Muscle of leg (tissue), 11 donors: ENCODE results near the gene NLRC4. TPM values are rescaled to one million over a fixed set of nuclear protein-coding genes. Genes with fewer than 3 reads are reported as not detected.
A peak's percentile ranks its signal among the peaks of the same experiment; 100 is the strongest.
"Not testable (repeated sequence)": the region's sequence is repeated elsewhere in the genome, so short reads cannot be mapped to it uniquely, and the experiment has no call there.

ENCODE experiments used
- DNase-seq: peaks from one replicate; pipeline ENCODE4 v3.0.0; 2013
- H3K27ac ChIP-seq: one replicate; pipeline ENCODE4 v1.5.1; 2013; ENCODE audit warnings: mild to moderate bottlenecking, low read length, control low read depth
- H3K27me3 ChIP-seq: one replicate; pipeline ENCODE4 v1.6.1; 2013; ENCODE audit warnings: low read length; ENCODE audit not compliant: control insufficient read depth, insufficient read depth
- H3K36me3 ChIP-seq: one replicate; pipeline ENCODE4 v1.6.1; 2013; ENCODE audit warnings: low read length; ENCODE audit not compliant: control insufficient read depth, insufficient read depth
- H3K4me1 ChIP-seq: one replicate; pipeline ENCODE4 v1.6.1; 2013; ENCODE audit warnings: low read length; ENCODE audit not compliant: control insufficient read depth, insufficient read depth
- H3K4me3 ChIP-seq: one replicate; pipeline ENCODE4 v1.5.1; 2013; ENCODE audit warnings: low read length, control low read depth
- H3K9me3 ChIP-seq: replicated peaks from 2 replicates; pipeline ENCODE4 v1.6.1; 2013; ENCODE audit warnings: low read depth, low read length; ENCODE audit not compliant: control insufficient read depth
- WGBS: methylation state at CpG from one replicate; pipeline ENCODE4 v1.1.5; 2013; ENCODE audit warnings: missing lambda C conversion rate; ENCODE audit not compliant: insufficient coverage; 5-methylcytosine and 5-hydroxymethylcytosine counted together
- polyA plus RNA-seq, 8 donors: library from polyadenylated mRNA; unstranded; fragments of 120-200 nt; gene quantifications; one replicate each; pipeline versions ENCODE4 v1.2.1 to v1.2.3, GENCODE V29; 2013; ENCODE audit warnings: inconsistent platforms in 1 of 8, low replicate concordance in 1 of 8; ENCODE audit not compliant: insufficient read length in 8 of 8, insufficient read depth in 1 of 8
- total RNA-seq: library from RNA; stranded (reverse); fragments of 120-200 nt; gene quantifications from one replicate; pipeline ENCODE4 v1.2.4, GENCODE V29; 2013

Gene NLRC4
- total and polyA plus RNA-seq, 9 donors, result 0.40 to 1.1 (median 0.98) TPM

DNA sequence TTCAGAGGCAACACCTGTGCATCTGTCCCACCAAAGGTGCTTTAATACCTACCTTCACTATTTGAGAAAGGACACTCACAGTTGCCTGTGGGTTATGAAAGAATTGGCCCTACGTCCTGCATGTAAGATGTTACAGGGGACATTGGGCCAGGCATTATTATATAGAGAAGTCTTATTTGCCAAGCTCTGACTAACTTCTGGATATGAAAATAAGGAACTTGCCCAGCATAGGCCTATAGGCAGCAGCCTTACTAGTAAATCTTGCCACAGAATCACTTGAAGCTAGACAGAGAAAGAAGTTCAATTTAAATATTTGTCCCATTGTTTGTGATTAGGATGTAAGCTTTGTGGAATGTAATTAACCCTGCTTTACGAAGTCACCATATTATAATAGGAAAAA, 41.7 kb downstream of the NLRC4 start:
- Histone ChIP-seq H3K27ac (no peak overlapping the region), H3K27me3 (no peaks in the 10 kb centered on the region), H3K9me3 (no peaks in the 10 kb centered on the region), H3K4me3 (no peak overlapping the region), H3K36me3 (peaks cover 20% of the 10 kb centered on the region), H3K4me1 (no peaks in the 10 kb centered on the region)
- no CpG with 5 or more reads among the region's 2 CpGs for WGBS
- DNase-seq, result no peak

DNA sequence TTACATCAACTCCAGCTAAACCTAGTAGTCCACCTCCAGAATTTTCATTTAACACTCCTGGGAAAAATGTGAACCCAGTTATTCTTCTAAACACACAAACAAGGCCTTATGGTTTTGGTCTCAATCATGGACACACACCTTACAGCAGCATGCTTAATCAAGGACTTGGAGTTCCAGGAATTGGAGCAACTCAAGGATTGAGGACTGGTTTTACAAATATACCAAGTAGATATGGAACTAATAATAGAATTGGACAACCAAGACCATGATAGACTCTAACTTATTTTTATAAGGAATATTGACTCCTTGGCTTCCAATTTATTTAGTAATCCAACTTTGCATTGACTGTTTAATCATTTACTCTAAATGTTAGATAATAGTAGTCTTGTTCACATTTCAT, 44.2 kb downstream of the NLRC4 start:
- Histone ChIP-seq H3K4me3 (no peak overlapping the region), H3K4me1 (no peaks in the 10 kb centered on the region), H3K27ac (no peak overlapping the region), H3K36me3 (peaks cover 17% of the 10 kb centered on the region), H3K9me3 (no peaks in the 10 kb centered on the region), H3K27me3 (no peaks in the 10 kb centered on the region)
- DNase-seq, result no peak

DNA sequence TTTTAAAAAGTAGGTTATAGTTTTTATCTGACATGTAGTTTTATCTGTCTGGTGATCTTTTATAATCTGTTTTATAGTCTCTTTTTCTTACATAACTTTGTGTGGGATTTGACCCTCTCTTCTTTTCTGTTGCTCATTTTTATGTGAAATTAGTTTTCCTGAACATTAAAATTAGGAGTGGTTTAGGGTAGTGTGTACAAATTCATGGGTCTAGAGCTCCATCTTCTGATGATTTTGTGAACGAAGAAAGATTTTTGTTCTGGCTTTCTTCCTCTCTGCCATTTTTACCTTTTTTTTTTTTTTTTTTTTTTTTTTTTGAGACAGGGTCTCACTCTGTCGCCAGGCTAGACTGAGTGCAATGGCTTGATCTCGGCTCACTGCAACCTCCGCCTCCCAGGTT, 52.4 kb downstream of the NLRC4 start:
- WGBS, result 92% methylated on average over 3 of the region's 4 CpGs
- Histone ChIP-seq H3K4me3 (no peak overlapping the region), H3K36me3 (no peaks in the 10 kb centered on the region), H3K9me3 (no peaks in the 10 kb centered on the region), H3K4me1 (no peaks in the 10 kb centered on the region), H3K27ac (no peak overlapping the region), H3K27me3 (no peaks in the 10 kb centered on the region)
- DNase-seq, result peak; percentile 10

DNA sequence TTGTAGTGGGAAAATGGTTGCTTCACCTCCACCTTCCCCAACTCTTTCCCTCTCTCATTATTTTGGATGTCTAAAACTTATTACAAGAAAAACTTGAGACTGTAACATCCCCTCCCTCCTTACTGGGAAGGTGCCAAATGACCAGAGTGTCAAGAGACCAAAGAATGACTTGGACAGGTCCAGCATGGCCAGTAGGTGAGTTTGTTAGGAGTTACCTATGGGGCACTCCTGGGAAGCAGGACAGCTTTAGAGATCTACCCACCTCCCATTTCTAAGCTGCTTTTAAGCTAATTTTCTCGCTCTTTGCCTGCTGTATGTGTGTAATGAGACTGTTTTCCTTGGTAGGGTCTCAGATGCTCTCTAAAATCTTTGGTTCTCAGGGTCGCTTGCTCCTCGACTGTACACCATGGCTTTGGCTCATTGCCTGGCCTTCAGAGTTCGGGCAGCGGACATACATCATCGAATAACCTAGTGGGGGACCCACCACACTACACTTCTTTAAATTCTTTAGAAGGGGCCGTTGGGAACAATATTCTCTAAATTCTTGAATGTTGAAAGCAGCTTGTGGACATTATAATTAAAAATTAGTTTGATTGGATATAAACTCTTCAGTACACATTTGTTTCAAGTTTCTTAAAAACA, 53.8 kb downstream of the NLRC4 start:
- no peak overlapping the region for H3K27ac ChIP-seq
- WGBS, result 90% methylated on average over 2 of the region's 7 CpGs
- no peak overlapping the region for H3K4me3 ChIP-seq
- no peaks in the 10 kb centered on the region for H3K27me3 ChIP-seq
- no peaks in the 10 kb centered on the region for H3K9me3 ChIP-seq
- H3K4me1 ChIP-seq, result no peaks in the 10 kb centered on the region
- H3K36me3 ChIP-seq, result peaks cover under 1% of the 10 kb centered on the region
- DNase-seq, result no peak

DNA sequence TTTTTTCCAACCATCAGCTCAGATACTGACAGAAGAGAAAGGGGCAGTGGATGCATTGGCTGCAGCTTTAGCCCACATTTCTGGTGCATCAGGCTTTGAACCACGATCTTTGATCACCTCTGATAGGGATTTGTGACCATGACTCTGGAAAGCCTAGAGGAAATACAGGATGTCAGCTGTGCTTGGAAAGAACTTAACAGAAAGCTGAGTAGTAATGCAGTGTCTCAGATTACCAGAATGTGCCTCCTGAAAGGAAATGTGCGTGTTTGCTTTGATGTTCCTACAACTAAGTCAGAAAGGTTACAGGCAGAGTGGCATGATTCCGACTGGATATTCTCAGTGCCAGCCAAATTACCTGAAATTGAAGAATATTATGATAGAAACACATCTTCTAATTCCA, 61.3 kb downstream of the NLRC4 start:
- H3K27ac ChIP-seq, DNase-seq, H3K4me3 ChIP-seq, H3K4me1 ChIP-seq, H3K9me3 ChIP-seq, H3K36me3 ChIP-seq, H3K27me3 ChIP-seq: not testable (repeated sequence)
- WGBS, result 40% methylated on average over 1 of the region's 3 CpGs

DNA sequence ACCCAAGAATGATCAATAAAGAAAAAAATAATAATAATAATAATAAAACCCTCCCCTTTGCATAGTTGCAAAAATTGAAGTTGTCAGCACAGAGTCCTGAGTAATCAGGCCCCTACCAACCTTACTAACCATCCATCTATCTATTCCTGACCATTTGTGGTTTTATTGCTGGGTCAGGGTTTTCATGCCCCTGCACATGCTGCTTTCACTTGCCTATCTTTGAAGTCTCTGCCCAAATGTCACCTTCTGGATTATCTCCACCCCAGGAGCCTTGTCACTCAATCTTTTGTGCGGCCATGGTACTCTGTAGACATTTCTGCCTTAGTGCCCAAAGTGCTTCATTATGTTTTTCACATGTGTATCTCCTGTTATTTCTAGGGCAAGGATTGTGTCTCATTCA, 63.9 kb downstream of the NLRC4 start:
- Histone ChIP-seq H3K9me3 (no peaks in the 10 kb centered on the region), H3K27me3 (no peaks in the 10 kb centered on the region), H3K4me1 (no peaks in the 10 kb centered on the region), H3K36me3 (peaks cover 11% of the 10 kb centered on the region), H3K27ac (no peak overlapping the region), H3K4me3 (no peak overlapping the region)
- WGBS, result no CpG with 5 or more reads among the region's 1 CpG
- DNase-seq, result no peak

DNA sequence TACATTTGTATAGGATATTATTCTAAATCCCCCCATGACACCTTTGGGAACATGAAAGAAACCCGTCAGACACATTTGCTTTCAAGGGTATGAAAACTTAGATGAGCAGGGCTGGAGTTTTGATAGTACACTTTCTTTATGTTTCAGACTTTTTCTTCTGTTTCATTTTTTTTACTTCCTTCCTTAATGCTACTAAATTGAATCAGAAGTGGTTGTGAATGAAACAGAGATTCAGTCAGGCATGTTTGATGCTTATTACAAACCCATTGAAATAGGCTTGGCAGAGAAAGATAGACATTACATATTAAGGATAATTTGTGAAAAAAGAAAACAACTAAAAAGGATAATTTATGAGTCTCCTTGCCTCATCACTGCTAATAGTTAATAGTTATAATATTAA, 72.3 kb downstream of the NLRC4 start:
- DNase-seq, result no peak
- Histone ChIP-seq H3K27ac (no peak overlapping the region), H3K4me1 (no peaks in the 10 kb centered on the region), H3K4me3 (no peak overlapping the region), H3K36me3 (peaks cover 12% of the 10 kb centered on the region), H3K27me3 (no peaks in the 10 kb centered on the region), H3K9me3 (no peaks in the 10 kb centered on the region)
- WGBS, result no CpG with 5 or more reads among the region's 1 CpG

DNA sequence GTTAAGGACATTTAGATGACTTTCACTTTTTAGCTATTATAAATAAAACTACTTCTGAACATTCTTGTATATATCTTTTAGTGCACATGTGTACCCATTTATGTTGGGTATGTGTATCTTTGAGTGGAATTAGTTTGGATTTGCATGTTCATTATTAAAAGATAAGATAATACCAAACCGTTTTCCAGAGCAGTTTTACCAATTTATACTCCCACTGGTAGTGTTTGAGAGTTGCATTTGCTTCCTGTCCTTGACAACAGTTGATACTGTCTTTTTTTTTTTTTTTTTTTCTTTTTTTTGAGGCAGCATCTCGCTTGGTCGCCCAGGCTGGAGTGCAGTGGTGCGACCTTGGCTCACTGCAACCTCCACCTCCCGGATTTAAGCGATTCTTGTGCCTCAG, 75.7 kb downstream of the NLRC4 start:
- WGBS, result 100% methylated on average over 3 of the region's 6 CpGs
- Histone ChIP-seq H3K9me3 (no peaks in the 10 kb centered on the region), H3K36me3 (peaks cover 12% of the 10 kb centered on the region), H3K4me1 (no peaks in the 10 kb centered on the region), H3K27ac (no peak overlapping the region), H3K4me3 (no peak overlapping the region), H3K27me3 (no peaks in the 10 kb centered on the region)
- no peak for DNase-seq

DNA sequence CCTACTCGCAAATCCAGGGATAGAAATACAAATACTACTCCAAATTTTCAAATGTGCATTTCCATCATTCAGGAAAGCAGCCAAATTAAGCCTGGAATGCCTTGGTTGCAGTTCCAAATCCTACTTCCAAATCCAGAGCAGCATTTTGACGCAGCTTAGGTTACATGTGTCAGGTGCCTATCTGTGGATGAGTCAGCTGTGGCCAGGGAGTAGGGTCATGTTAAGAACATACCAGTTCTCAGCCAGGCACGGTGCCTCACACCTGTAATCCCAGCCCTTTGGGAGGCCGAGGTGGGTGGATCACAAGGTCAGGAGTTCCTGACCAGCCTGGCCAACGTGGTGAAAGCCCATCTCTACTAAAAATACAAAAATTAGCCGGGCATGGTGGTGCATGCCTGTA, 82.0 kb downstream of the NLRC4 start:
- peaks cover 20% of the 10 kb centered on the region for H3K36me3 ChIP-seq
- 100% methylated on average over 1 of the region's 6 CpGs for WGBS

More for the DNA sequence above, 82.0 kb downstream of the NLRC4 start:
- Histone ChIP-seq H3K4me1 (no peaks in the 10 kb centered on the region), H3K4me3 (no peak overlapping the region), H3K27me3 (no peaks in the 10 kb centered on the region), H3K9me3 (no peaks in the 10 kb centered on the region), H3K27ac (no peak overlapping the region)
- no peak for DNase-seq
